HPDE6-E6E7 (cell line): ENCODE results near the gene PCNX2.
"Not testable (repeated sequence)": the region's sequence is repeated elsewhere in the genome, so short reads cannot be mapped to it uniquely, and the experiment has no call there.

ENCODE experiments used
- DNase-seq: peaks from one replicate; pipeline ENCODE4 v3.0.0; 2011; ENCODE audit warnings: missing footprints; ENCODE audit errors: extremely low spot score

PCNX2 gene

GRCh38 chr1:233163696-233164095, 131.8 kb downstream of the PCNX2 start:
- DNase-seq = no peak

GRCh38 chr1:233158322-233158721, 137.2 kb downstream of the PCNX2 start:
- DNase-seq = no peak

- no peak for DNase-seq
These were observed 138.3 kb downstream of the PCNX2 start for GRCh38 chr1:233157245-233157644.

- no peak for DNase-seq
These were observed 143.7 kb downstream of the PCNX2 start for GRCh38 chr1:233151861-233152260.

- DNase-seq = no peak
These were observed 151.1 kb downstream of the PCNX2 start for GRCh38 chr1:233144434-233144833.

GRCh38 chr1:233143241-233143640, 152.3 kb downstream of the PCNX2 start:
- DNase-seq = no peak

GRCh38 chr1:233140974-233141373, 154.6 kb downstream of the PCNX2 start:
- no peak for DNase-seq

- no peak for DNase-seq
These were observed 155.0 kb downstream of the PCNX2 start for GRCh38 chr1:233140499-233140898.

- no peak for DNase-seq
These were observed 156.5 kb downstream of the PCNX2 start for GRCh38 chr1:233138788-233139585.

GRCh38 chr1:233135833-233136232, 159.7 kb downstream of the PCNX2 start:
- DNase-seq = no peak

- no peak for DNase-seq
These were observed 163.1 kb downstream of the PCNX2 start for GRCh38 chr1:233132445-233132844.

- DNase-seq = not testable (repeated sequence)
These were observed 166.5 kb downstream of the PCNX2 start for GRCh38 chr1:233129031-233129430.

- no peak for DNase-seq
These were observed 168.4 kb downstream of the PCNX2 start for GRCh38 chr1:233127157-233127556.

- DNase-seq = no peak
These were observed 172.7 kb downstream of the PCNX2 start for GRCh38 chr1:233122779-233123178.

- DNase-seq = no peak
These were observed 173.5 kb downstream of the PCNX2 start for GRCh38 chr1:233121947-233122559.

- DNase-seq = no peak
These were observed 180.7 kb downstream of the PCNX2 start for GRCh38 chr1:233114860-233115259.

- no peak for DNase-seq
These were observed 181.4 kb downstream of the PCNX2 start for GRCh38 chr1:233114159-233114558.

GRCh38 chr1:233113009-233113879, 182.3 kb downstream of the PCNX2 start:
- DNase-seq = peak; percentile 76

- no peak for DNase-seq
These were observed 183.1 kb downstream of the PCNX2 start for GRCh38 chr1:233112186-233113008.

- DNase-seq = no peak
These were observed 183.8 kb downstream of the PCNX2 start for GRCh38 chr1:233111731-233112130.

GRCh38 chr1:233109096-233109495, 186.4 kb downstream of the PCNX2 start:
- DNase-seq = no peak
